Measurements from ENCODE around the gene DGKA.
A peak's percentile ranks its signal among the peaks of the same experiment; 100 is the strongest.
"Not testable (repeated sequence)": the region's sequence is repeated elsewhere in the genome, so short reads cannot be mapped to it uniquely, and the experiment has no call there.

Gene DGKA

GRCh38 chr12:55969356-55969755 lies 38.4 kb downstream of the DGKA start:
- no peak for DNase-seq (ENCODE audit: low spot score)

- DNase-seq (ENCODE audit: low spot score) = no peak
These were observed 39.8 kb downstream of the DGKA start for GRCh38 chr12:55970775-55971174.

GRCh38 chr12:55972042-55972441 lies 41.1 kb downstream of the DGKA start:
- DNase-seq (ENCODE audit: low spot score) = no peak

GRCh38 chr12:55972456-55972855 lies 41.5 kb downstream of the DGKA start:
- DNase-seq (ENCODE audit: low spot score) = no peak

- DNase-seq (ENCODE audit: low spot score) = no peak
These were observed 42.1 kb downstream of the DGKA start for GRCh38 chr12:55972911-55973598.

GRCh38 chr12:55973599-55974307 lies 42.8 kb downstream of the DGKA start, which contains the start of gene RAB5B:
Gene RAB5B (plus strand): TSS chr12:55974078. CDS start chr12:55986961, 12,883 bp downstream.
- DNase-seq (ENCODE audit: low spot score) = peak; percentile 100

- DNase-seq (ENCODE audit: low spot score) = peak; percentile 26
These were observed 43.4 kb downstream of the DGKA start for GRCh38 chr12:55974308-55974730.

- no peak for DNase-seq (ENCODE audit: low spot score)
These were observed 47.4 kb downstream of the DGKA start for GRCh38 chr12:55978393-55978792.

- no peak for DNase-seq (ENCODE audit: low spot score)
These were observed 48.1 kb downstream of the DGKA start for GRCh38 chr12:55979069-55979468.

GRCh38 chr12:55981882-55982281 lies 50.9 kb downstream of the DGKA start:
- DNase-seq (ENCODE audit: low spot score) = not testable (repeated sequence)

- DNase-seq (ENCODE audit: low spot score) = no peak
These were observed 51.5 kb downstream of the DGKA start for GRCh38 chr12:55982319-55982936.

- no peak for DNase-seq (ENCODE audit: low spot score)
These were observed 52.4 kb downstream of the DGKA start for GRCh38 chr12:55983232-55983842.

GRCh38 chr12:55984861-55985260 lies 53.9 kb downstream of the DGKA start:
- no peak for DNase-seq (ENCODE audit: low spot score)

GRCh38 chr12:55985341-55985740 lies 54.4 kb downstream of the DGKA start:
- DNase-seq (ENCODE audit: low spot score) = no peak

- DNase-seq (ENCODE audit: low spot score) = not testable (repeated sequence)
These were observed 55.0 kb downstream of the DGKA start for GRCh38 chr12:55985976-55986375.

GRCh38 chr12:55991110-55991509 lies 60.1 kb downstream of the DGKA start:
- DNase-seq (ENCODE audit: low spot score) = no peak

GRCh38 chr12:55993230-55993853 lies 62.4 kb downstream of the DGKA start:
- DNase-seq (ENCODE audit: low spot score) = no peak

GRCh38 chr12:55995366-55995765 lies 64.4 kb downstream of the DGKA start:
- DNase-seq (ENCODE audit: low spot score) = no peak

- DNase-seq (ENCODE audit: low spot score) = peak; percentile 76
These were observed 65.3 kb downstream of the DGKA start for GRCh38 chr12:55996201-55996714.

- DNase-seq (ENCODE audit: low spot score) = peak; percentile 17
These were observed 66.0 kb downstream of the DGKA start, which contains the start of gene SUOX for GRCh38 chr12:55996715-55997534. Gene SUOX (plus strand): TSS chr12:55997276. CDS start chr12:56002222, 4,946 bp downstream.

- no peak for DNase-seq (ENCODE audit: low spot score)
These were observed 66.5 kb downstream of the DGKA start for GRCh38 chr12:55997535-55997859.
